Medulla oblongata (tissue), 1 donor: Measurements from ENCODE around the gene DMD.
"Not testable (repeated sequence)": the region's sequence is repeated elsewhere in the genome, so short reads cannot be mapped to it uniquely, and the experiment has no call there.

ENCODE experiments used
- DNase-seq: peaks from one replicate; pipeline ENCODE4 v3.0.0-alpha.2; 2015; ENCODE audit errors: extremely low spot score

The DMD gene

GRCh38 chrX:31523884-31524536, 1687.3 kb downstream of the DMD start:
- DNase-seq = no peak

DNA sequence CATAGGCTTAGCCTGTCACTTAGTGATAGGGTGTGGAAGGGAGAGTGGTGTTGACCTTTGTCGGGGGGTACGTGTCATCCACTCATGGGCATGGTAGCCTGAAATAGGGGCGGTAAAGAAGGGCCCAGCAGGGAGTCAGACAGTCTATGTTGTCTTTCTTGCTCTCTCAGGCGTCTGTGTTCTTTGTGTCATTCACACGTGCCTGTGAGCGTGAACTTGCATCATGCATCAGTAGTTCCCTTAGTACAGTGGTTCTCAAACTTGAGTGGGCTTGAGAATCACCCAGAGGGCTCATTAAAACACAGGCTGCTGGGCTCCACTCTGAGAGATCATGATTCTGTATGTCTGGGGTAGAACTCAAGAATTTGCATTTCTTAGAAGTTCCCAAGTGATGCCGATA, 1688.6 kb downstream of the DMD start:
- no peak for DNase-seq

GRCh38 chrX:31521941-31522340, 1689.4 kb downstream of the DMD start:
- no peak for DNase-seq

- DNase-seq = no peak
These were observed 1694.8 kb downstream of the DMD start for GRCh38 chrX:31516527-31516926.

- peak; percentile 12 for DNase-seq
These were observed 1703.0 kb downstream of the DMD start for GRCh38 chrX:31508338-31508737.

DNA sequence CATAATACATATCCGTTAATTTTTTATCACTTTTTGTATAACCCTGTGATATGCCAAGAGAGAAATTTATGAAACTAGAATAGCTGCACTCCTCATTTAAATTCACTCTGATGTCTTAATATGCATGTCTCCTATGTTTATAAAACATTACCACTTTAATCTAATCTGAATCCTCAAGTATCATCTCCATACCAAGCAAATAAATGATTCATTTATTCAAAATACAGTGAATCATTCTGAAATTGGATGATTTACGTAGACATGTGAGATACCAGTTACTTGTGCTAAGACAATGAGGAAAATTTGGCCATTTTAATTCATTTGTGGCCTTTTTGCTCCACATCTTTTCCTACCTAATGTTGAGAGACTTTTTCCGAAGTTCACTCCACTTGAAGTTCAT, 1704.4 kb downstream of the DMD start:
- DNase-seq = no peak

GRCh38 chrX:31506360-31506759, 1705.0 kb downstream of the DMD start:
- no peak for DNase-seq

- DNase-seq = no peak
These were observed 1710.4 kb downstream of the DMD start for GRCh38 chrX:31500921-31501320.

DNA sequence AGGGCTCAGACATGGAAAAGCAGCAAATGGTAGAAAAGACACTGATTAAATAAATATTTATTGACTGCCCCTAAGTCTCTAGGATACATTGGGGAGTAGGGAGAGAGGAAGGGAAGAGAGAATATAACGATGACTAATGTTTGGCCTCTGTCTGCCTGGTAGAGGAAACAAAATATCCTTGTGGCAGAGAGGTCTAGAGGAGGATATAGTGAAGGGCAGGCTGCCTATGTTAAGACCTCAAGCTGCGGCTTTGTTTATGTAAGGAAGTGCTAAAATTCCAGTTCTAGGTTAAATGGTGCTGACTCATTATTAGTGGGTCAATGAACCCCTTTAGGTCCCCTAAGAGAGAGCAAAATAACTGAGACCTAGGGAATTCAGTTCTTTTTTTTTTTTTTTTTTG, 1712.2 kb downstream of the DMD start:
- no peak for DNase-seq

DNA sequence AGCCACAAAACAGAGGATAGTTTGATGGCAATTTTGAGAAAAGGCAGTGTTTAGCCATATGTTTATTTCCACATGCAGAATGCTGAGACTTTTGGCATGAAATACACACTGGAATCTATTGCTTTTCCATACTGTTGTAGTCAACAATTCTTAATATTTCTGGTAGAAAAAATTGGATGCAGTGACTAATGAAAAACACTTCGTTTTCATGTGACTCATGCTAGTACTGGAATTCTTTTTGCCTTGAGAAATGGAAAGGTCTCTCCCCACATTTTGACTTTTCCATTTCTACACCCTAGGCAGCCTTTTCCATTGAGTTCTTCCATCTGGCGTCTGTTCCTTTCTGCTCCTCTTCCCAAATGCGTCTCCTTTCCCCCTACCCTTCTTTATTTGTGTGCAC, 1714.3 kb downstream of the DMD start:
- DNase-seq = no peak

- DNase-seq = no peak
These were observed 1723.4 kb downstream of the DMD start for GRCh38 chrX:31487951-31488350.

DNA sequence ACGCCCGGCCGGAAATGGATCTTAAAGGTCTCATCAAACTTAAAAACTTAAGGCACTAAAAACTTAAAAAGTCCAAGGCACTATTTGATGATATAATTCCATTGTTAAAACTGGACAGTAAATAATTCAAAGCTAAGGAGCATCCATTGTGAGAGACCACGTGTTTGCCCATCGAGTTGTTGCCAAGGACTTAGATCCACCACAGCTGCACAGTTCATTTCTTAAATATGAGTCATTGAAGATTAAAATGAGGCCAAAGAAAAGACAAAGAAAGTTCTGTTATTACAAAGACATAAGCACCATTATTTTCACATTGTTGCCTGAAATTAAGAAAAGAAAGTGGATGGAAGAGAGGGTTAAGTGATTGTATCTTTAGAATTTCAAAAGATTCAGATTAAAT, 1728.0 kb downstream of the DMD start:
- DNase-seq = no peak

GRCh38 chrX:31480696-31481095, 1730.7 kb downstream of the DMD start:
- DNase-seq = no peak

- no peak for DNase-seq
These were observed 1740.1 kb downstream of the DMD start for GRCh38 chrX:31471229-31471628.

GRCh38 chrX:31470753-31471152, 1740.6 kb downstream of the DMD start:
- not testable (repeated sequence) for DNase-seq

GRCh38 chrX:31464306-31464915, 1746.9 kb downstream of the DMD start:
- no peak for DNase-seq

DNA sequence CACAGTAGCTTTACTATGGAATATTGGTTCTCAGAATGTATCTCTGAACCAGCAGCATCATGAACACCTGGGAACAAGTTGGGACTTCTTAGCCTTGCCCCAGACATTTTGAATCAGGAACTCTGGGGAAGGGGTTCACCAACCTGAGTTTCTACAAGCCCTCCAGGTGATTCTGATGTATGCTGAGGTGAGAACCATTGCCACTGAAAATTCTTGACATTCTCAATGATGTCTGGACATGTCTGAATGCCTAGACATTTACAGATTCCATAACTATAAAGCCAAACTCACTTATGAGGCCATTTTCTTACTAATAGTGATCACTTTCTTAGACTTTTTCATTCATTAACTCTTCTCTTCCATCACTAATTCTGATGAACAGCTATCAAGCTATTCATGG, 1750.1 kb downstream of the DMD start:
- no peak for DNase-seq

DNA sequence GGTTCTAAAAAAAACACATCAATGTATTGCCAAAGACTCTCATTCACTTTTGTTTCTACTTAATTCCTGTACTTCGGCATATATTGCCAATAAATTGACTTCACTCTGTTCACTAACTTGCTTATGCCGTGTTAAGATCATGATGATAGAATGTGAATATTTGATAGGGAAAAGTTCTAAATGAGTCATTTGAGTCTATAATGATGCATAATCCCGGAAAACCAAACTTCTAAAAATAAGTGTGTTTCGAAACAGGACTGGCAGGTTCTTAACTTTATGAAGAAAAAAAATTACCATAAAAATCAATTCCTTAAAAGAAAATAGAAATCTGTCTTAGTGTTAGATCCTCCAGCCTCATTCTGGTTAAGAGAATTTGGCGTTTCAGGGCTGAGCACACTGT, 1752.0 kb downstream of the DMD start:
- DNase-seq = no peak

DNA sequence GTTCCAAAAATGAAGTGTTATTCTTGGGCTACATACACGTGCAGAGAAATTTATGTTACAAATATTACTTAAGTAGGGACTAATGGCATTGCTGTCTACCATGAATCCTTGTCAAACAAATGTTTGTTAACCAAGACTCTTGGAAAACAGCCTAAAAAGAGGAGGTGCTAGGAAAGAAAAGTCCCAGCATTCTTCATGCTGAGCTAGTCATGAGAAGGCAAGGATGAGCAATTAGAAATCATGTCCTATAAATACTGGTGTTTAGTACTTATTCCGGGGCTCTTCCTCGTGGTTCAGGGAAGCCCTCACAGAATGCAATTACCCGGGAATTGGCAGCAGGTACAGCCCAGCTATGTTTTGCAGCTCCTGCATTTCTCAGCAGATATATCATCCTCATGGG, 1761.4 kb downstream of the DMD start:
- no peak for DNase-seq

DNA sequence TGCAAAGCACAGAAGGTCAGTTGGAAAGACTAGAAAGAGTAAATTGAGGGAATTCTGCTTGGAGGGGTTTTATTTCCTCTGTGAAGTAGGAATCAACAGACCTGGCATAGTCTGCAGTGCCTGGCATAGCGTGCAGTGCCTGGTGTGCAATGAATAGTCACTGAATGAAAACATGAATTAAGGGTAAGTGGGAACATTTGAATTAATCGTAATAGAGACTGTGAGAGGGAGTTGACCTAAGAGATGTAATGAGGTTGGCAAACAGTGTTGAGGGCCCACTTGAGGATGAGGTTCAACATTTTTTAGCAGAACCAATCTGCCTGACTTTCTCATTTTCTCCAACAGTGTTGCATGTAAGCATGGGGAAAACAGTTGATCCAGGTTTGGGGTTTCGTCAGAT, 1762.3 kb downstream of the DMD start:
- no peak for DNase-seq

GRCh38 chrX:31445542-31445941, 1765.8 kb downstream of the DMD start:
- no peak for DNase-seq

DNA sequence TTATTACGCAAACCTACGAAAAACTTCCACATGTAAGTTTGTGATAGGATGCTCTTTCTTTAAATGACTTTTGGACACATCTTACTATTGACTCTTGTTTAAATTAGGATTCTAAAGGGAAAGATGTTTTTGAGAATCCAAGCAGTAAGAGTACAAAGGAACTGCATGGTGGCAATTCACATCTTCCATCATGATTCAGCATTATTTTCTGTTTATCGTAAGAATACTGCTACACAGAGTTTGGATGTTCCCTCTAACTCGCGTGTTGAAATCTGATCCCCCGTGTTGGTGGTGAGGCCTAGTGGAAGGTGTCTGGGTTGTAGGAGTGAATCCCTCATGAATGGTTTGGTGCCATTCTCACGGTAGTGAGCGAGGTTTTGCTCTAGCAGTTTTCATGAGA, 1767.7 kb downstream of the DMD start:
- no peak for DNase-seq

- DNase-seq = no peak
These were observed 1770.8 kb downstream of the DMD start for GRCh38 chrX:31440546-31440945.

DNA sequence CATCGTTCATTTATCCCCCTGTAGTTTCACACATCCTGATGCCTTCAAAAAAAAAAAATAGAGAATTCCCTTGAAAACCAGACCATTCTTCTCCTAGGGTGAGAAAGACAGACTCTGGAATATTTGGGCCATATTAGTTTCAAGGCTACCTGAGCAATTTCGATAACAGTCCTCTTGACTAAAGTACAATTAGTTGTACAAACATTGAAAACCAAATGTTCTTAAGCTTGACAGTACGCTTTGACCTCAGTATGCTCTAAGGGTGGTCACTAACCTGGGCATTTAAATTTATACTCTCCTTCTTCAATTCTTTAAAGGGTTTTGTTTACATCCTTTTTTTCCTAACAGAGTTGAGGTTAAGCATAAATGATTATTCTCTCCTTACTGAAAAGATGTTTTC, 1774.9 kb downstream of the DMD start:
- no peak for DNase-seq
